DMS79 (cell line): Measurements from ENCODE around the gene PMAIP1.

Experiments used
- DNase-seq: peaks from one replicate; lab custom pipeline; 2025; lab: John Stamatoyannopoulos, UW

The PMAIP1 gene

GRCh38 chr18:59915606-59916005, 15.8 kb downstream of the PMAIP1 start:
- DNase-seq, result no peak

- no peak for DNase-seq
Observed at GRCh38 chr18:59916746-59917145, 16.9 kb downstream of the PMAIP1 start.

- no peak for DNase-seq
Observed at GRCh38 chr18:59917422-59917821, 17.6 kb downstream of the PMAIP1 start.

- peak; percentile 50 for DNase-seq
Observed at GRCh38 chr18:59918320-59918755, 18.5 kb downstream of the PMAIP1 start.

GRCh38 chr18:59918997-59919396, 19.2 kb downstream of the PMAIP1 start:
- DNase-seq, result no peak

- no peak for DNase-seq
Observed at GRCh38 chr18:59921384-59921891, 21.6 kb downstream of the PMAIP1 start.

GRCh38 chr18:59923539-59924196, 23.9 kb downstream of the PMAIP1 start:
- DNase-seq, result no peak

GRCh38 chr18:59926131-59926530, 26.3 kb downstream of the PMAIP1 start:
- no peak for DNase-seq

- DNase-seq, result no peak
Observed at GRCh38 chr18:59927246-59927825, 27.5 kb downstream of the PMAIP1 start.

GRCh38 chr18:59928201-59928600, 28.4 kb downstream of the PMAIP1 start:
- DNase-seq, result no peak

GRCh38 chr18:59929621-59930295, 30.0 kb downstream of the PMAIP1 start:
- no peak for DNase-seq

- DNase-seq, result no peak
Observed at GRCh38 chr18:59932401-59932800, 32.6 kb downstream of the PMAIP1 start.

- DNase-seq, result no peak
Observed at GRCh38 chr18:59938676-59939075, 38.9 kb downstream of the PMAIP1 start.

GRCh38 chr18:59939127-59939526, 39.3 kb downstream of the PMAIP1 start:
- no peak for DNase-seq

- DNase-seq, result no peak
Observed at GRCh38 chr18:59940068-59940467, 40.3 kb downstream of the PMAIP1 start.

GRCh38 chr18:59941331-59941730, 41.5 kb downstream of the PMAIP1 start:
- no peak for DNase-seq

GRCh38 chr18:59942601-59943000, 42.8 kb downstream of the PMAIP1 start:
- no peak for DNase-seq

GRCh38 chr18:59945544-59945943, 45.7 kb downstream of the PMAIP1 start:
- DNase-seq, result no peak

- DNase-seq, result no peak
Observed at GRCh38 chr18:59950215-59950944, 50.6 kb downstream of the PMAIP1 start.

- no peak for DNase-seq
Observed at GRCh38 chr18:59951591-59951990, 51.8 kb downstream of the PMAIP1 start.

- DNase-seq, result peak; percentile 5
Observed at GRCh38 chr18:59952283-59953007, 52.6 kb downstream of the PMAIP1 start.
